GM12874 (cell line): ENCODE results near the gene WDFY4.

Experiments used
- TF ChIP-seq, protein P1 (sequence below): IDR thresholded peaks from 2 replicates; pipeline ENCODE4 v1.5.1; 2011; ENCODE audit warnings: low read depth, mild to moderate bottlenecking, control low read depth, low read length, moderate library complexity; ENCODE audit not compliant: insufficient read depth

The WDFY4 gene

DNA sequence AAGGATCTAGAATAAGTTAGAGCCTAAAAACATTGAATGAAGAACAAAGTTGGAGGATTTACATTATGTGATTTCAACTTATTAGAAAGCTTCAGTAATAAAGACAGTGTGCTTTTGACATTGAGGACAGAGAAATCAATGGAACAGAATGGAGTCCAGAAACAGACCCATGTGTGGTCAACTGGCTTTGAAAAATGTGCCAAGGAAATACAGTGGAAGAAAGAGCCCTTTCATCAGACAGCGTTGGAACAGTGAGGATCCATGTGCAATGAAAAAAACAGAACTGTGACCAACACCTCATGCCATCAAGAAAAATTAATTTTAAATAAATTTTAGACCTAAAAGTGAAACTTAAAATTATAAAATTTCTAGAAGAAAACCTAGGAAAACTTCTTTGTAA, 305.6 kb downstream of the WDFY4 start:
- TF ChIP-seq, protein P1, sequence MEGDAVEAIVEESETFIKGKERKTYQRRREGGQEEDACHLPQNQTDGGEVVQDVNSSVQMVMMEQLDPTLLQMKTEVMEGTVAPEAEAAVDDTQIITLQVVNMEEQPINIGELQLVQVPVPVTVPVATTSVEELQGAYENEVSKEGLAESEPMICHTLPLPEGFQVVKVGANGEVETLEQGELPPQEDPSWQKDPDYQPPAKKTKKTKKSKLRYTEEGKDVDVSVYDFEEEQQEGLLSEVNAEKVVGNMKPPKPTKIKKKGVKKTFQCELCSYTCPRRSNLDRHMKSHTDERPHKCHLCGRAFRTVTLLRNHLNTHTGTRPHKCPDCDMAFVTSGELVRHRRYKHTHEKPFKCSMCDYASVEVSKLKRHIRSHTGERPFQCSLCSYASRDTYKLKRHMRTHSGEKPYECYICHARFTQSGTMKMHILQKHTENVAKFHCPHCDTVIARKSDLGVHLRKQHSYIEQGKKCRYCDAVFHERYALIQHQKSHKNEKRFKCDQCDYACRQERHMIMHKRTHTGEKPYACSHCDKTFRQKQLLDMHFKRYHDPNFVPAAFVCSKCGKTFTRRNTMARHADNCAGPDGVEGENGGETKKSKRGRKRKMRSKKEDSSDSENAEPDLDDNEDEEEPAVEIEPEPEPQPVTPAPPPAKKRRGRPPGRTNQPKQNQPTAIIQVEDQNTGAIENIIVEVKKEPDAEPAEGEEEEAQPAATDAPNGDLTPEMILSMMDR: no peak

DNA sequence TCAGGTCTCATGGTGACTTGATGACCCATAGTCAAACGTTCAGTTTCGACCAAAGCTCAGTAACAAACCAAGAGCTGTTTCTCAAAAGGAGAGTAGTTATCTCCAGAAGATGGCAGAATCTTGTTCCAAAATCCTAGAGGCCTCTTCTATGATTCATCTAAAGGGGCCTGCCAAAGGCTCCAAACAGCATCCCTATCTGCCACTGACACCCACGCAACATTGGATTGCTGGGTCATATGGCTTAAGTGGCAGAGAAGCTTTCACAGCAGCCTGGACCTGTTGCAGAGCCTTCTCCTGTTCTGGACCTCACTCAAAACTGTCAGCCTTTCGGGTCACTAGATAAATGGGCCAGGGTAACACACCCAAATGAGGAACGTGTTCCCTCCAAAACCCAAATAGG, 309.0 kb downstream of the WDFY4 start:
- TF ChIP-seq, protein P1: no peak

DNA sequence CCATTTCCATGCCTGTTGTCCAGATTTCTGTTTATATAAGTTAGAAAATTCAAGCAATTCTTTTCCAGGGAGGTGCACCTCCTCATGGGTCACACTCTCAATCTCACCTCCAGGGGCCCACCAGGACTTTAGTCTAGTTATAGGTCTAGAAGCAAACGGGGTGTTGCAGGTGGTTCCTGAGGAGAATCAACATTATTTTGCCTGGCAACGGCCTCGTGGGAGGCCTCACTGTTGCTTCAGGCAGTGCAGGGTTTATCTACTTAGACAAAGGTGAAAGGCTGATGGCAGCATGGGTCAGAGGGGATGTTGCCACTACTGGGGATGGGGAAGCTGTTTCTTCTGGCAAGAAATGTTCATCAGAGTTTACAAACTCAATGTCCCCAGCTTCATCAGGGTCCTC, 311.7 kb downstream of the WDFY4 start:
- TF ChIP-seq, protein P1: no peak

DNA sequence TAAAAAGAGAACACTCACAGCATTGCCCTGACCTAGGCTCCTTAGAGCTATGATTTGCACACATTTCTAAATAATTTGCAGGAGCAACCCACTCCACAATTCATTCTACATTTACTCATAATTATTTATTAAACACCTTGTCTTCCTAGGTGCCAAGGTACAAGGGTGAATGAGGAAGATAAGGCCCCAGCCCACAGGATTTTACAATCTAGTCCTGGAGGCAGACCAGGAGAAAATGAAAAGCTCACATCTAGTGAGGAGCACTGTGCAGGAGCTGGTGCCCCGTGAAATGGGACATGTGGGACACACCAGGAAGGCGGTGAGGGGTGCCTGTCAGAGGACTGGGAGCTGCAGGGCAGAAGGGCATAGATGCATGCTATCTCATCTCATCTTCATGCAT, 314.7 kb downstream of the WDFY4 start:
- TF ChIP-seq, protein P1: no peak

DNA sequence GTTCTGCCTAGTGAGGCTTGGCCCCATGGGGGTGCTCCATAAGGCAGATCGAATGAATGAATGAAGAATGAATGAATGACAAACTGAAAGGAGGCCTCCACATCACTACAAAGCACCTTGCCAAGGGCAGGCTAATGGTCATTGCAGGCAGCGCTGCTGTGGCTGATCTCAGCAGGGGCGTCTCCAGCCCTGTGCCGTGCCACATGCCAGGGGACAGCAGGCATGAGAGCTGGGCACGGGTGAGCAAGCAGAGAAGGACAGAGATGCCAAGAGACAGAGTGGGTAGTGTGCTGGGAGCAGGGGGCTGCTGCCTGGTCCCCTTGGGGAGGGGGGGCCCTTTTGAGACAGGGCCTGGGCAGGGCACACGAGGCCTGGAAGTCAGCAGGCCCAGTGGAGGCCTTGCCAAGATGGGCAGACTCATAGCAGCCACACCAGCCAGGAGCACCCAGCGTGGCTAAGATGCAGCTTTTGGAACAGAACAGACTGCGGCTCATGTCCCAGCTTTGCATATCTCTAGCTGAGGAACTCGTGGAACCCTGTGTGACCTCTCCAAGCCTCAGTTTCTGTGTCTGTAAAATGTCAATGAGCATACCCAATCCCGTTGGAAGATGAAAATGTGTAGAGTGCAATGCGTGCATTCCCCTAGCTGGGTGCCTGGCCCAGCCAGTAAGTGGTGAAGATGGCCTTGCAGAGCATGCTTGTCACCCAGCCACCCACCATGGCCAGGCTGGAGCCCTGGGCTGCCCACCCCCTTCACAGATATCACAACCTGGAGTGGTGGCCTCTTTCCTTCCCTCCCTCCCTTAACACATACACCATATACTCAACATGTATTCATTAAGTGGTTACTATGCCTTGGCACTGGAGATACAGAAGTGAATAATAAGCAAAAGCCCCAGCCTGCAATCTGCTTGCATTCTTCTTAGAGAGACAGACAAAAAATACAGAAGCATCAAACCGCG, 316.0 kb downstream of the WDFY4 start:
- TF ChIP-seq, protein P1: no peak

DNA sequence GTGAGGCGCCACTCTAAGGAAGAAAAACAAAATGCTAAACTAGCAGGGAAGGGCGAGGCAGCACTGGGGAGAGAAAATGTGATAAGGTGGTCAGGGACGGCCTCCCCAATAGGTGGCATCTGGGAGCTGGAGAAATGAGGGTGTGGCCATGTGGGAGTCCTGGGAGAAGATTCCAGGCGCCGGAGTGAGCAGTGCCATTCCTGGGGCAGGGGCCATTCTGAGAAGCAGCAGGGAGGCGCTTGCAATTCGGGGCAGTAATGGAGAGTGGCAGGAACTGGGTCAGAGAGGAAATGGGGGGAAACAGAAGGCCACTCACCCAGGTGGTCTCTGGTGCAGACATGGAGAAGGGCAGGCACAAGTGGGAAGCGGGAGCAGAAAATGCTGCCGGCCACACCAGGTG, 316.7 kb downstream of the WDFY4 start:
- TF ChIP-seq, protein P1: no peak

DNA sequence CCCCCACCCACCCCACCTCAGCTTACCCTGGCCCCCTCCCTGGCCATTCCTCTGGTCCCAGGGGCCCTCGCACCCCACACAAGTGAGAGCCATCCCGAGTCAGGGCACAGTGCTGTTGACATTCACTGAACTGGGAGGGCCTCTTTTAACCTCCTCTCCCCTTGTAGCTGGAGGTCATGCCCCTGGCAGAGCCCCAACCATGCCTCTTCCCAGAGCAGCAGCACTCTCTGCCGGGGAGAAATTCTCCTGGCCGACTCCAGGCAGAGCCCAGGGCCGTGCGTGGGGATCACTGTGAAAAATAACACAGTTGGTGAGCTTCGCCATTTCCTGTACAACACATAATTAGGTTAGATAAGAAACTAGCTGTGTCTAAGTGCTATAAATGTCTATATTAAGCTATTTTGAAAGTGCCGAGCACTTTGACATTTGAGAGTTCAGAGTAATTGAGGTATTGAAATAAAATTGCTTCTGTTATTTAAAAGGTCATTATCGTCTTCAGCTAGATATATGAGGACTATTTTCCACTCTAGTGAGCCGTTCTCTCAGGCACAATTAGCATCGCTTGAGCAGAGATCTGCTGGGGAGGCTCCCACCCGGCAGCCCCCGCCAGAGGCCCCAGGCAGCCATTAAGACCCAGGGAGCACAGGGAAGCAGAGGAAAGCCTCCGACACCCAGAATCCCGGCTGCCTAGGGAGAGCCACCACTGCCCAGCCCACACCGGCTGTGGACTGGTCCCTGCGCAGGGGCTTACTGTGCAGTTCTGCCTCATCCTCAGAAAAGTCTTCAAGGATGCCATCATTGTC, 317.4 kb downstream of the WDFY4 start:
- TF ChIP-seq, protein P1: no peak
